Measurements from ENCODE around the gene DTD2.

Gene DTD2

GRCh38 chr14:31403707-31404106, 53.6 kb downstream of the DTD2 start:
- no peak for DNase-seq

GRCh38 chr14:31402764-31403439, 54.4 kb downstream of the DTD2 start:
- no peak for DNase-seq

GRCh38 chr14:31401369-31401932, 55.9 kb downstream of the DTD2 start:
- no peak for DNase-seq

GRCh38 chr14:31400031-31400638, 57.2 kb downstream of the DTD2 start:
- DNase-seq, result no peak
